LNCAP (cell line): ENCODE data around the gene TMEM143.

ENCODE experiments used
- CTCF ChIP-seq: fragments of 450-650 bp; IDR thresholded peaks from 2 replicates; pipeline ENCODE4 v1.5.1; 2017; ENCODE audit warnings: mild to moderate bottlenecking

Gene TMEM143

GRCh38 chr19:48329167-48329891, 34.4 kb downstream of the TMEM143 start:
- no peak for TF ChIP-seq CTCF

- no peak for TF ChIP-seq CTCF
Observed at GRCh38 chr19:48325265-48325910, 38.4 kb downstream of the TMEM143 start, which contains the start of gene EMP3. Gene EMP3 (plus strand): TSS chr19:48325552. CDS start chr19:48326845, 1,293 bp downstream.

GRCh38 chr19:48321622-48322591, 41.8 kb downstream of the TMEM143 start:
- no peak for TF ChIP-seq CTCF

- TF ChIP-seq CTCF: no peak
Observed at GRCh38 chr19:48321372-48321621, 42.4 kb downstream of the TMEM143 start.

- peak; percentile 56 for TF ChIP-seq CTCF
Observed at GRCh38 chr19:48319647-48320541, 43.8 kb downstream of the TMEM143 start.

GRCh38 chr19:48318286-48318987, 45.3 kb downstream of the TMEM143 start:
- TF ChIP-seq CTCF: no peak
